Psoas muscle (tissue), 8 donors: Measurements from ENCODE around the gene GCH1. TPM values are rescaled to one million over a fixed set of nuclear protein-coding genes. Genes with fewer than 3 reads are reported as not detected.

Source experiments
- ATAC-seq, 4 donors: fragments of 200-7000 bp; cut with Tn5 transposase; one replicate each; pipeline ENCODE4 v1.9.1; 2020; ENCODE audit warnings: moderate library complexity in 3 of 4, mild to moderate bottlenecking in 2 of 4
- DNase-seq, 2 donors: peaks; one replicate each; pipeline ENCODE4 v3.0.0-alpha.2; 2020
- H3K27ac ChIP-seq: fragments of 200-600 bp; one replicate; pipeline ENCODE4 v1.8.0; 2022
- H3K27me3 ChIP-seq, 3 donors: fragments of 200-600 bp in 1 of 3; one replicate each; pipeline versions ENCODE4 v1.6.1 to v1.8.0; 2013 to 2022; ENCODE audit warnings: low read length in 2 of 3, mild to moderate bottlenecking in 2 of 3, moderate library complexity in 1 of 3; ENCODE audit not compliant: insufficient read depth in 3 of 3
- H3K36me3 ChIP-seq, 2 donors: fragments of 200-600 bp in 1 of 2; one replicate each; pipeline versions ENCODE4 v1.6.1 to v1.8.0; 2013 to 2022; ENCODE audit warnings: low read depth in 1 of 2, mild to moderate bottlenecking in 1 of 2, moderate library complexity in 1 of 2; ENCODE audit not compliant: insufficient read depth in 1 of 2
- H3K4me1 ChIP-seq: fragments of 200-600 bp; one replicate; pipeline ENCODE4 v1.8.0; 2022
- H3K4me3 ChIP-seq: fragments of 200-600 bp; one replicate; pipeline ENCODE4 v1.8.0; 2022; ENCODE audit warnings: mild to moderate bottlenecking
- H3K9me3 ChIP-seq: fragments of 200-600 bp; one replicate; pipeline ENCODE4 v1.8.0; 2022
- WGBS, 3 donors: extraction: QIAGEN DNeasy Blood & Tissue Kit; methylation state at CpG; one replicate each; pipeline versions ENCODE4 v1.1.6 to v1.1.7; 2013; 5-methylcytosine and 5-hydroxymethylcytosine counted together
- intact Hi-C, 2 donors: fragments of 100-400 bp; cut with DNase I; formaldehyde crosslinking; loops; one replicate each; pipeline versions ENCODE4 v1.11.0 to v1.14.2; 2022
- polyA plus RNA-seq, 3 donors: library from polyadenylated mRNA; stranded (reverse); fragments of 200-250 nt; gene quantifications; one replicate each; pipeline ENCODE4 v1.2.3, GENCODE V29; 2013
- total RNA-seq, 4 donors: library from RNA; stranded (reverse); fragmentation: NEBNext Ultra II Directional in 2 of 4; extraction: Animal tissue kit (Norgen Biotek cat#: 25700) in 2 of 4; gene quantifications; one replicate each; pipeline versions ENCODE4 v1.2.1 to v1.2.4, GENCODE V29; 2021 to 2023
- TF ChIP-seq, protein P1 (sequence below): fragments of 200-600 bp; IDR thresholded peaks from one replicate; pipeline ENCODE4 v1.8.0; 2022; ENCODE audit warnings: antibody characterized with exemption
- donor health status: healthy with polysubstance abuse.
- donor health status: DM: no; HTN: no; CAD: no; lungs with moderate emphysema.
- donor health status: Bipolar disorder and iron deficiency.
- donor health status: healthy.
- donor health status: DM: yes; HTN: yes; CAD: no.
- donor health status: DM: no; HTN: no; CAD: no.
- donor health status: DM: no; HTN: no; CAD: no.
- donor health status: DM: yes; HTN: yes; CAD: no.

GCH1 gene
- total and polyA plus RNA-seq, 7 donors, result 0.65 to 1.4 (median 1.1) TPM

DNA sequence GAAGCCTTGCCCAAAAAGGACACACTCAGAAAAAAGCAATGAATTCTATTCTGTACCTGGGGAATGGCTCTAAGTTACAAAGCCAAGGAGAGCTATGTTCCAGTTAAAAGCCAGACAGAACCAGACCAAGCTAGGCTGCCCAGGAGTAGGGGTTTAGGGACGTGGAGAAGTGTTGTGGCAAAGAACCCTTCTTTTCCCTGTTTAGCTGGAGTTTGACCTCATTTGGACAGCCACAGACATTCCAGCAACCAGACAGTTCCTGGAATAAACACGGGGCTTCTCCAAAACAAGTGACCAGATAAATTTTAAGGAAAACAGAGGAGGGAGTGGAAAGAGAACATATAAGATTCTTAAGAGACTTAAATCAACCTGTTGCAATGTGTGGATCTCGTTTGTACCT is 62.3 kb downstream of the GCH1 start:
- intact Hi-C loops, result no loop called here
- no peaks in the 10 kb centered on the region for H3K9me3 ChIP-seq
- no peak overlapping the region for H3K4me3 ChIP-seq
- H3K27me3 ChIP-seq, result no peaks in the 10 kb centered on the region
- TF ChIP-seq, protein P1, sequence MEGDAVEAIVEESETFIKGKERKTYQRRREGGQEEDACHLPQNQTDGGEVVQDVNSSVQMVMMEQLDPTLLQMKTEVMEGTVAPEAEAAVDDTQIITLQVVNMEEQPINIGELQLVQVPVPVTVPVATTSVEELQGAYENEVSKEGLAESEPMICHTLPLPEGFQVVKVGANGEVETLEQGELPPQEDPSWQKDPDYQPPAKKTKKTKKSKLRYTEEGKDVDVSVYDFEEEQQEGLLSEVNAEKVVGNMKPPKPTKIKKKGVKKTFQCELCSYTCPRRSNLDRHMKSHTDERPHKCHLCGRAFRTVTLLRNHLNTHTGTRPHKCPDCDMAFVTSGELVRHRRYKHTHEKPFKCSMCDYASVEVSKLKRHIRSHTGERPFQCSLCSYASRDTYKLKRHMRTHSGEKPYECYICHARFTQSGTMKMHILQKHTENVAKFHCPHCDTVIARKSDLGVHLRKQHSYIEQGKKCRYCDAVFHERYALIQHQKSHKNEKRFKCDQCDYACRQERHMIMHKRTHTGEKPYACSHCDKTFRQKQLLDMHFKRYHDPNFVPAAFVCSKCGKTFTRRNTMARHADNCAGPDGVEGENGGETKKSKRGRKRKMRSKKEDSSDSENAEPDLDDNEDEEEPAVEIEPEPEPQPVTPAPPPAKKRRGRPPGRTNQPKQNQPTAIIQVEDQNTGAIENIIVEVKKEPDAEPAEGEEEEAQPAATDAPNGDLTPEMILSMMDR, result no peak
- ATAC-seq (peak in 1 of 4 donors; percentile 22), DNase-seq (no peak)
- no peaks in the 10 kb centered on the region for H3K4me1 ChIP-seq
- no peak overlapping the region for H3K27ac ChIP-seq
- no peaks in the 10 kb centered on the region for H3K36me3 ChIP-seq
- WGBS, 3 donors, result 58 to 74% (median 62%) methylated on average over 3 of the region's 3 CpGs

GRCh38 chr14:54839701-54840119 is 62.9 kb downstream of the GCH1 start:
- WGBS, 3 donors, result 73 to 85% (median 78%) methylated on average over 3 of the region's 3 CpGs
- H3K9me3 ChIP-seq, result no peaks in the 10 kb centered on the region
- no peaks in the 10 kb centered on the region for H3K4me1 ChIP-seq
- no peaks in the 10 kb centered on the region for H3K36me3 ChIP-seq
- no peak overlapping the region for H3K4me3 ChIP-seq
- TF ChIP-seq, protein P1, result no peak
- DNase-seq (peak; percentile 48 to 68), ATAC-seq (peak in 3 of 4 donors; percentile 57 to 78 (median 62))
- H3K27ac ChIP-seq, result no peak overlapping the region
- intact Hi-C loops, result no loop called here
- H3K27me3 ChIP-seq, result no peaks in the 10 kb centered on the region

DNA sequence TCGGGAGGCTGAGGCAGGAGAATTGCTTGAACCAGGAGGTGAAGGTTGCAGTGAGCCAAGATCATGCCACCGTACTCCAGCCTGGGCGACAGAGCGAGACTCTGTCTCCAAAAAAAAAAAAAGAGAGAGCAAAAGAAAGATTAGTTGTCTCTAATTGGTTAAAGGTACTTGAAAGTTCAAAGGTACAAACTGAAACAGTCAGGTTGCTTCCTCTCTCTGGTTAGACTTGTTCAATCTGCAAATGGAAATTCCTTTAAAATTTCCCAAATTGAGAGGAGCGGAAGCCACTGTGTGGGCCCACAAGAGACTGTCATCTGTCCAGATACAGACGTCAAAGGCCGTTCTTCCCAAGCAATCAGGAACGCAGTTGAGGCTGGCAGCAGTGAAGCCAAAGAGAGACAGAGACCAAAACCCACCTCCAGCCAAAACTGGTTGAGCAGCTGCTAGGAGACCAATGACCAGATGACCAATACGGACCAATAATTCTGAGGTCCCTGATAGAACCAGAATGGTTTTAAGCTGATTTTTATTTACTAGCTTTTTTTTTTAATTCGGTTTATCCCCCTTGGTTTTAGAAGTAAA is 63.6 kb downstream of the GCH1 start:
- no peaks in the 10 kb centered on the region for H3K27me3 ChIP-seq
- H3K4me1 ChIP-seq, result no peaks in the 10 kb centered on the region
- no peaks in the 10 kb centered on the region for H3K36me3 ChIP-seq
- H3K4me3 ChIP-seq, result no peak overlapping the region
- intact Hi-C loops, result no loop called here
- TF ChIP-seq, protein P1, result no peak
- WGBS, 3 donors, result 83 to 88% (median 87%) methylated on average over 10 of the region's 10 CpGs
- H3K9me3 ChIP-seq, result no peaks in the 10 kb centered on the region
- ATAC-seq (peak in 2 of 4 donors; percentile 31 to 47), DNase-seq (no peak)
- no peak overlapping the region for H3K27ac ChIP-seq

DNA sequence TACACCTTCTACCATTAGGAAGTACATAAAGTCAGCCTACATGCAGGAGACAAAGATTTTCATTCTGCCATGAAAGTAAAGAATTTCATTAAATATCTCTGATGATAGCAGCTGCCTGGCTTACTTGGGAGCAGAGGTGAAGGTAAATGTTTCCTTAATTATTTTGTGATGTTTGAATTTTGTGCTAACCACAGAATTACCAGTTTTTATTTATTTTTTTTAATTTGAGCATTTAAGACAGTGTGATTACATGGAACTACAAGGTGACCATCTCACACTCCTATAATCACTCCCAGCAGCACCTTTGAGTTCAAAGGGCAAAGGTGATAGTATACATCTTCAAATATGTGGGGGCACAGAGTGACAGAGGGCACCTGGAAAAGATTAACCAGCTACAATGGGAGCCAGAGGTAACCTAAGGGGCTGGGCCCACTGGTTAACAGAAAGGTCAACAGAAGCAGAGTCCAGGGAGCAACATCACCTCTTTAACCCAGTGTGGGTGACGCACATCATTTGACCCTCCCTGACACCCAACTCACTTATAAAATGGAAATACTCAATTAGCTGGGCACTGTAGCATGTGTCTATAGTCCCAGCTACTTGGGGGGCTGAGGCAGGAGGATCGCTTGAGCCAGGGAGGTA is 65.0 kb downstream of the GCH1 start:
- Histone ChIP-seq H3K27me3 (no peaks in the 10 kb centered on the region), H3K4me3 (no peak overlapping the region), H3K9me3 (no peaks in the 10 kb centered on the region), H3K4me1 (no peaks in the 10 kb centered on the region), H3K36me3 (no peaks in the 10 kb centered on the region), H3K27ac (no peak overlapping the region)
- DNase-seq (no peak), ATAC-seq (no peak)
- TF ChIP-seq, protein P1, result no peak
- intact Hi-C loops, result no loop called here
- 80 to 95% (median 91%) methylated on average over 2 of the region's 2 CpGs for WGBS, 3 donors
